BLaER1 (cell line): Measurements from ENCODE around the gene USP36.
"Not testable (repeated sequence)": the region's sequence is repeated elsewhere in the genome, so short reads cannot be mapped to it uniquely, and the experiment has no call there.

ENCODE experiments used
- H3K27ac ChIP-seq: shearing (Covaris generic); formaldehyde crosslinking; 2 replicates; pipeline ENCODE4 v1.8.1; 2022
- H3K27me3 ChIP-seq: shearing (Covaris generic); formaldehyde crosslinking; 2 replicates; pipeline ENCODE4 v1.8.1; 2022
- H3K36me3 ChIP-seq: shearing (Covaris generic); formaldehyde crosslinking; 2 replicates; pipeline ENCODE4 v1.8.1; 2022
- H3K4me1 ChIP-seq: shearing (Covaris generic); formaldehyde crosslinking; 2 replicates; pipeline ENCODE4 v1.8.1; 2022
- H3K4me2 ChIP-seq: shearing (Covaris generic); formaldehyde crosslinking; 2 replicates; pipeline ENCODE4 v1.8.1; 2022
- H3K4me3 ChIP-seq: shearing (Covaris generic); formaldehyde crosslinking; 2 replicates; pipeline ENCODE4 v1.8.1; 2022
- H3K9ac ChIP-seq: shearing (Covaris generic); formaldehyde crosslinking; 2 replicates; pipeline ENCODE4 v1.8.1; 2022
- H3K9me3 ChIP-seq: shearing (Covaris generic); formaldehyde crosslinking; 2 replicates; pipeline ENCODE4 v1.8.1; 2022
- H4K20me1 ChIP-seq: shearing (Covaris generic); formaldehyde crosslinking; 2 replicates; pipeline ENCODE4 v1.8.1; 2022
- Cebpa-rat ChIP-seq: shearing (Covaris generic); IDR thresholded peaks from 2 replicates; pipeline ENCODE4 v1.8.1; 2022

The USP36 gene

GRCh38 chr17:78873519-78874340 is 33.1 kb upstream of the USP36 start:
- Histone ChIP-seq H4K20me1 (peaks cover 29% of the 10 kb centered on the region), H3K9me3 (no peaks in the 10 kb centered on the region), H3K9ac (peak overlapping the region; percentile 52), H3K27me3 (no peaks in the 10 kb centered on the region), H3K27ac (peak overlapping the region; percentile 40), H3K4me2 (peak overlapping the region; percentile 84), H3K4me1 (peaks cover 62% of the 10 kb centered on the region), H3K4me3 (peak overlapping the region; percentile 31; the same call in 1 of the 2 replicates), H3K36me3 (peaks cover 64% of the 10 kb centered on the region)
- no peak for TF ChIP-seq Cebpa-rat

GRCh38 chr17:78872486-78872885 is 31.9 kb upstream of the USP36 start:
- H3K36me3 ChIP-seq = peaks cover 67% of the 10 kb centered on the region
- no peak overlapping the region for H3K4me3 ChIP-seq
- peaks cover 49% of the 10 kb centered on the region for H3K4me1 ChIP-seq
- H3K9ac ChIP-seq = no peak overlapping the region
- no peak overlapping the region for H3K4me2 ChIP-seq
- peaks cover 29% of the 10 kb centered on the region for H4K20me1 ChIP-seq
- TF ChIP-seq Cebpa-rat = no peak
- H3K9me3 ChIP-seq = no peaks in the 10 kb centered on the region
- no peaks in the 10 kb centered on the region for H3K27me3 ChIP-seq
- H3K27ac ChIP-seq = no peak overlapping the region

GRCh38 chr17:78870621-78871020 is 30.0 kb upstream of the USP36 start:
- Histone ChIP-seq H3K4me2 (no peak overlapping the region), H3K27ac (no peak overlapping the region), H3K9me3 (no peaks in the 10 kb centered on the region), H3K27me3 (no peaks in the 10 kb centered on the region), H3K9ac (no peak overlapping the region), H3K4me3 (no peak overlapping the region), H3K36me3 (peaks cover 76% of the 10 kb centered on the region), H3K4me1 (peaks cover 36% of the 10 kb centered on the region), H4K20me1 (peaks cover 22% of the 10 kb centered on the region)
- no peak for TF ChIP-seq Cebpa-rat

- H4K20me1 ChIP-seq = peaks cover 2% of the 10 kb centered on the region; the same call in 1 of the 2 replicates
- no peak overlapping the region for H3K27ac ChIP-seq
- H3K9me3 ChIP-seq = no peaks in the 10 kb centered on the region
- H3K4me1 ChIP-seq = peaks cover 14% of the 10 kb centered on the region
- 0 out of 2 replicates have a peak overlapping the region, but pooled peaks have one; percentile 27 for H3K9ac ChIP-seq
- H3K27me3 ChIP-seq = no peaks in the 10 kb centered on the region
- peaks cover 82% of the 10 kb centered on the region for H3K36me3 ChIP-seq
- no peak overlapping the region for H3K4me2 ChIP-seq
- no peak for TF ChIP-seq Cebpa-rat
- no peak overlapping the region for H3K4me3 ChIP-seq
Observed at GRCh38 chr17:78868391-78868790, 27.8 kb upstream of the USP36 start.

- not testable (repeated sequence) for H3K27ac ChIP-seq, H3K9me3 ChIP-seq, H3K9ac ChIP-seq, H3K4me3 ChIP-seq, H4K20me1 ChIP-seq, H3K4me1 ChIP-seq, H3K4me2 ChIP-seq, H3K27me3 ChIP-seq
- peaks cover 82% of the 10 kb centered on the region for H3K36me3 ChIP-seq
Observed at GRCh38 chr17:78867046-78867445, 26.4 kb upstream of the USP36 start.

GRCh38 chr17:78865682-78866390 is 25.2 kb upstream of the USP36 start:
- no peak overlapping the region for H3K4me3 ChIP-seq
- H3K9me3 ChIP-seq = no peaks in the 10 kb centered on the region
- peaks cover 6% of the 10 kb centered on the region for H3K4me1 ChIP-seq
- H3K9ac ChIP-seq = no peak overlapping the region
- no peak overlapping the region for H3K27ac ChIP-seq
- peaks cover 82% of the 10 kb centered on the region for H3K36me3 ChIP-seq
- H3K27me3 ChIP-seq = no peaks in the 10 kb centered on the region
- TF ChIP-seq Cebpa-rat = no peak
- no peaks in the 10 kb centered on the region for H4K20me1 ChIP-seq
- peak overlapping the region; percentile 26; the same call in 1 of the 2 replicates for H3K4me2 ChIP-seq

- Histone ChIP-seq H3K36me3 (peaks cover 72% of the 10 kb centered on the region), H3K9ac (no peak overlapping the region), H3K27me3 (no peaks in the 10 kb centered on the region), H3K27ac (no peak overlapping the region), H3K4me3 (no peak overlapping the region), H3K4me1 (peaks cover 6% of the 10 kb centered on the region), H3K4me2 (no peak overlapping the region), H3K9me3 (no peaks in the 10 kb centered on the region), H4K20me1 (0 out of 2 replicates have a peak, but pooled peaks cover 5% of the 10 kb centered on the region)
- TF ChIP-seq Cebpa-rat = no peak
Observed at GRCh38 chr17:78864117-78864516, 23.5 kb upstream of the USP36 start.

- H3K9ac ChIP-seq = no peak overlapping the region
- H3K4me3 ChIP-seq = no peak overlapping the region
- no peak for TF ChIP-seq Cebpa-rat
- no peaks in the 10 kb centered on the region for H3K27me3 ChIP-seq
- H3K9me3 ChIP-seq = no peaks in the 10 kb centered on the region
- H3K36me3 ChIP-seq = peaks cover 69% of the 10 kb centered on the region
- peaks cover 6% of the 10 kb centered on the region for H3K4me1 ChIP-seq
- H3K27ac ChIP-seq = no peak overlapping the region
- 0 out of 2 replicates have a peak, but pooled peaks cover 5% of the 10 kb centered on the region for H4K20me1 ChIP-seq
- H3K4me2 ChIP-seq = no peak overlapping the region
Observed at GRCh38 chr17:78862073-78863023, 21.7 kb upstream of the USP36 start.

GRCh38 chr17:78861229-78861628 is 20.6 kb upstream of the USP36 start:
- Histone ChIP-seq H3K4me2 (no peak overlapping the region), H3K4me1 (peaks cover 5% of the 10 kb centered on the region), H4K20me1 (peaks cover 5% of the 10 kb centered on the region; the same call in 1 of the 2 replicates), H3K36me3 (peaks cover 73% of the 10 kb centered on the region), H3K9ac (no peak overlapping the region), H3K27ac (no peak overlapping the region), H3K4me3 (no peak overlapping the region), H3K9me3 (no peaks in the 10 kb centered on the region), H3K27me3 (no peaks in the 10 kb centered on the region)
- no peak for TF ChIP-seq Cebpa-rat
